GM21825 (cell line): ENCODE results near the gene PRKACG.
A peak's percentile ranks its signal among the peaks of the same experiment; 100 is the strongest.

Experiments used
- ATAC-seq: cut with Tn5 transposase; IDR thresholded peaks from one replicate; pipeline ENCODE4 v1.9.1; 2021; ENCODE audit warnings: mild to moderate bottlenecking, moderate library complexity; ENCODE audit not compliant: unreplicated experiment

The PRKACG gene

DNA sequence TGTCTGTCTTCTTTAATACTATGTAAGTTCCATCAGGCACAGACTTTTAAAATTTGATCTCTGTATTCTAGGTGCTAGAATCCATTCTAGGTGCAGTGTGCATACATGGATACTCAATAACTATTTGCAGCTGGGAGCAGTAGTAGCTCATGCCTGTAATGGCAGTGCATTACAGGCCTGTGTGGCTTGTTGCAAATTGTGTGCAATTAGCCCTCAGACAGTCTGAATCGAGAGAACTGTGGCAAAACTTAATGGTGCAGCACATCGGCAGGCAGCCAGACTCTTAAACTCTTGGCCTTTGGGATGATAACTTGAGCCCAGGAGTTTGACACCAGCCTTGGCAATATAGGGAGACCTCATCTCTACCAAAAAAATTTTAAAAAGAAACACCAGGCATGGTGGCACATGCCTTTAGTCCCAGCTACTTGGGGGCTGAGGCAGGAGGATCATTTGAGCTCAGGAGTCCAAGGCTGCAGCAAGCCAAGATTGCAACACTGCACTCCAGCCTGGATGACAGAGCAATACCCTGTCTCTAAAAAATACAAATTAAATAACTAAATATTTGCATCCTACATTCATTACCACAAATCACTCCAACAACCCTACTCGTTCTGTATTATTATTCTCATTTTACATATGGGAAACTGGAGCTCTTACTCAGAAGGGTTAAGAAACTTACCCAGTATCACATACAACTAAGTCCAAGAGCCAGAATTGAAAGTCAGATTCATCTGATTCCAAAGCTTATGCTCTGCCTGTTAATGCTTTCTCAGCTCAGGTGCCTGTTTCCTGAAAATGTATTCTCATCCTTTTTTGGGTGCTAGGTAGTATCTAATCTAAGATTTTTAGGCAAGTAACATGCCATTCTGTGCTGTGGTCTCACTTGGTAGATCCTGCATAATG, 30.1 kb downstream of the PRKACG start:
- no peak for ATAC-seq

DNA sequence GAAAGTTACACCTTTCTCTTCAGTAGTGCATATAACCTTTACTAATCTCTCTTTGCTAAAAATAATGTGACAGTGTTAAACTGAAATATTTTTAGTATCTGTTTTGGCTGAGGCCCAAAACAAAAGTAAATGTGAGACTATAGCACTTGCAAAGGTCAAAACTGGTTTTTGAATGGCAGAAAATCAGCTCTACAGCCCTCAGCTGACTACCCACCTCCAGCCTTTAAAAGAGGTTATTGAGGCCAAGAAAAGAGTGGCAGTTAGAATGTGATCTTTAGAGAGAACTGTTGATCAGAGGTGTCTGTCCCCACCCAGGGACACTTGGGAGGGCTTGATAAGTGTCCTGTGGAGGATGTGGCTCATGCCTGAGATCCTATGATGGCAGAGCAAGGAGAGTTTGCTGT, 30.9 kb downstream of the PRKACG start:
- ATAC-seq, result no peak

DNA sequence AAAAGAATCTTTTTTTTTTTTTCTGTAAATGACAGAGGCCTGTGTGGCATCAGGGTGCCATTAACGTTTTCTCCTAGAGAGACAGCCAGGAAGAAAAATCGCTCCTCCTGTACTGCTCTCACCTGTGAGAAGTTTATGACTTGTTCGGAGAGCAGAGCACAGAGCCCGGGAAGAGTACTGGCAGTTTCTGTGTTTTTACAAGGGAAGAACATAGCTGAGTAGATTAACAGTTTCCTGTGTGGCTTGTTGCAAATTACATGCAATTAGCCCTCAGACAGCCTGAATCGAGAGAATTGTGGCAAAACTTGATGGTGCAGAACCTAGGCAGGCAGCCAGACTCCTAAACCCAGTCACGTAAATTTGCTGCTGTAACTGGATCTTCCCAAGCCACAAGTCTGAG, 32.1 kb downstream of the PRKACG start:
- ATAC-seq, result peak; percentile 48

DNA sequence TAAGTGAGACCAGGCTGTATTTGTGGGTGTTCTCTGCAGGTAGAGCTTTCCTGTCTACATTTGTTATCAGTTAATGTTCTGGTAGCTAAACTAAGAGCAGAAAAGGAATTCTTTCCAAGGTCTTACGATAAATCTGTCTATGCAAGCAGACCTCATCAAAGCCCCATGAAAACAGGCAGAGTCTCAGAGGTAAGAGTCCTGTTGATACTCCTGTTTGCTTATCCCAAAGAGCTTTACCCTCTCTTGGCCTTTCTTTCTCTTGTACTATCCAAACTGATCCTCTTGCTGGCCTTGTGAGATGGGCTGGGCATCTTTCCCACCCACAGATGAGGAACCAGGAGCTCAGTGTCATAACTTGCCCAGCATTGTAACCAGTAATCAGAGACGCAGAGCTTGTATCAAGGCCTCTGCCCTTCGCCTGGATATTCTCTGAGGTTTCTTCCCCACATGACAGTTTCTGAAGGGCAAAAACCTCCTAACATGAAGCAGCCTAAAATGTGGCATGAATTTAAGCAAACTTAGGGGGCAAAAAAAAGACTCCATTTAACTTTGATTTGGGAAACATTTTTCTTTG, 33.5 kb downstream of the PRKACG start:
- no peak for ATAC-seq

DNA sequence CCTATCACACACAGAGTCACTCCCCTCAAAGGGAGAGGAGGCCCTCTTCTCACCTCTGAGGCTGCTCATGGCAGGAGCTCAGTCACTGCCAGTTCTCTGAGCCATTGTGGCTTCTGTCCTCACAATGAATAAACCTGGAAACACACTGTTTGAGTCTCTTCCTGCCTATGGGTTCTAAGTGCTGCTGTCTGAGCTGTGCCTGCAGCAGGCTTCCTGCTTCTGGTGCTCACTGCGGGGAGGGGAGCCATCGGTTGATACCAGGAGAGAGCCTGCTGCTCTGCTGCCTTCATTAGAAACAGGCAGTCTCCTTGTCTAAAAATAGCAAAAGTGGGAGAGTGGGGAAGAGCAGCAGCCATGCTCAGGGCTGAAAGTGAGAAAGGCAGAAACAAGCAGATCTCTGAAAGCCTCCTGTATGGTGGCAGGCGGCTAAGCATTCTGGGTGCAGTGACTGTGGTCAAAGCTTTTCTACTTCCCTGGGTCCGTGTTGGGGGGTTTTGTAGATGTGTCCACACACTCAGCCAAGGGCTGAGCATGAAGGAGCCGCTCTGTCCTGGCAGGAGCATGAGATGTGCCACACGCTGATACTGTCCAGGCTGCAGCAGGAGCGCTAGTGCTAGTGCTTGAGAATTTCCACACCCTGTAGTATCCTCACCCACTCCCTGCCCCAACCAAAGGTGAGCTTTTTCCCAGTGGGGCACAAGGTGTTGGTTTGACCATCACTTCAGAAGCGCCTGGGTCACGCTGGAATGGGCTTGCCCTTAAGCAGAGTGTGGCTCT, 34.2 kb downstream of the PRKACG start:
- no peak for ATAC-seq

DNA sequence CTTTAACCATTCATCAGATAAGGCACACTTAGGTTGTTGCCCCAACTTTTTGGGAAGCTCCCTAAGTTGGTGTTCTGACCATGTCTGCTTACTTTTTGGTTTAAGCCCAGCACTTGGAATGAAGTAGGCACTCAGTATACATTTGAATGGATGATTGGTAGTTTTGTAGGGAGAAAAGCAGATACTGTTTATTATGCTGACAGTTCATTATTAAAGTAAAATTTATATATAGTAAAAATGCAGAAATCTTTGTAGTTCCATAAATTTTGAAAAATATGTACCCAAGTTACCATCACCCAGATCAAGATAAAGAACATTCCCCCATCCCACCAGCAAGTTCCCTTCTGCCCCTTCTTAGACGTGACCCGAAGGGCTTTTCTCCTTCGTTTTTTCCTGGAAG, 35.4 kb downstream of the PRKACG start:
- no peak for ATAC-seq

DNA sequence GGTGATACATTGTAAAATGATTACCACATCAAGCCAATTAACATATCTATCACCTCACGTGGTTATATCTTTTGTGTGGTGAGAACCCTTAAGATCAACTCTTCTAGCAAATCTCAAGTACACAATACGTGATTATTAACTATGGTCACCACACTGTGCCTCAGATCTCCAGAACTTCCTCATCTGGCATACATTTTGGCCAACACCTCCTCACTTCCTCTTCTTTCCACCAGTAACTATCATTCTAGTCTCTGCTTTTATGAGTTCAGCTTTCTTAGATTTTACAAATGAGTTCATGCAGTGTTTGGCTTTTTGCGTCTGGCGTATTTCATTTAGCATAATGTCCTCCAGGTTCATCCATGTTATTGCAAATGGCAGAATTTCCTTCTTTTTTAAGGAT, 35.8 kb downstream of the PRKACG start:
- ATAC-seq, result no peak

DNA sequence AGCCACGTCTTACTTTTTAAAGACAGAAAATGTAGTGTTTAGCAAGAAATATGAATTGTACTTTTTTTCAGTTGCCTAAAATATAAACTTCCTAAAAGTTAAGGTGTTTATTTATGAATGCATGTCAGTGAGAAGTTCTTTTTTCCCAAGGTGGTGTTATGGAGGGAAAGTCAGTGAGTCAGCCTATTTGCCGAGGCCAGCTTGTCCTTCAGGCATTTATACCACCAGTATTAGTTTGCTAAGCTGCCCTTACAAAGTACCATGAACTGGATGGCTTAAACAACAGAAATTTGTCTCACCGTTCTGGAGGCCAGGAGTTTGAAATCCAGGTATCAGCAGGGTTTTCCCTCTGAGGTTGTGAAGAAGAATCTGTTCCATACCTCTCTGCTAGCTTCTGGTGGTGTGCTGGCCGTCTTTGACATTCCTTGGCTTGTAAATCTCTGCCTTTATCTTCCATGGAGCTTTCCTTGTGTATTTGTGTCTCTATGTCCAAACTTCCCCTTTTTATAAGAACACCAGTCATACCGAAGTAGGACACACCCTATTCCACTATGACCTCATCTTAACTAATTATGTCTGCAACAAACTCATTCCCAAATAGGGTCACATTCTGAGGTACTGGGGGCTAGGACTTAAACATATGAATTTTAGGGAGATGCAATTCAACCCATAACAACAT, 38.4 kb downstream of the PRKACG start:
- no peak for ATAC-seq

DNA sequence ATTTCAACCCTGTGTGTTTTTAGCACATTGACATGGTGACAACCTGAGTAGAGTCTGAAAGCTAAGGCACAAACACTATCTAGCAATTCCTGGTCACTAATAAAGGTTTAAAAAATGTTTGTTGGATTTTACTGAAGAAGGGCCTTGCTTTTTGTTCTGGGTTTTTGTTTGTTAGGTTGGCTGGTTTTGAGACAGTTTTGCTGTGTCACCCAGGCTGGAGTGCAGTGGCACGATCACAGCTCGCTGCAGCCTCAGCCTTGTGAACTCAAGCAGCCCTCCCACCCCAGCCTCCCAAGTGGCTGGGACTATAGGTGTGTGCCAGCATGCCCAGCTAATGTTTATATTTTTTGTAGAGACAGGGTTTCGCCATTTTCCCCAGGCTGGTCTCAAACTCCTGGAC, 39.0 kb downstream of the PRKACG start:
- ATAC-seq, result no peak

DNA sequence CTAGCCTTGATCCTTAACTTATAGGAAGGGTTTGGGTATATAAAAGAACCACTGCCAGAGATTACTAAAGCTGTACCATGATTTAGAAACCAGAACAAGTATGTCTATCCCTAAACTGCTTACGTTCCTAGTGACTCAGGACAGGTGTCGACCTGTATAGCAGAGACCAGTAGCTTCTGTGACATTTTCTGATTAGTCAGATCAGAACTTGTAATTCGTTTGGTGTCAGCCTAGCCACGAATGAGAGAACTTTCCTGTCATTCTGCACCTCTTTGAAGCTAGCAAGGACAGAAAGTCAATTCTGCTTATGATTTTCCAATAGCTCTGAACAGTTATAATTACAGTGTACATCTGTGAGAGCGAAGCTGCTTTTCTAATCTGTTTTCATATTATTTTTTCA, 39.5 kb downstream of the PRKACG start:
- ATAC-seq, result peak; percentile 90

DNA sequence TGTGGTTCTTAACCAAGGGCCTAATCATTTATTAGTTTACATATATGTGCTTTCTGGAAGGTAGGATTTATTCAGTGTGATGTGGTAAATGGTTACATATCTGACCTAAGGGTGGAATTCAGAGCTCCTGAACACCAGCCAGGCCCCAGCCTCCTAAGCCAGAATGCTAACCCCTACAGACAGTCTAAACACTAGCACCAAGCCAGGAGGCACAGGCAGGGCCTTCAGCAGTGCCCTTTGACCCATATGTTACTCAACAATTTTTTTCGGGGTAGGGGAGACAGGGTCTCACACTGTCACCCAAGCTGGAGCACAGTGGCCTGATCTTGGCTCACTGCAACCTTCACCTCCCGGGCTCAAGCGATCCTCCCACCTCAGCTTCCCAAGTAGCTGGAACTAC, 40.3 kb downstream of the PRKACG start:
- no peak for ATAC-seq

DNA sequence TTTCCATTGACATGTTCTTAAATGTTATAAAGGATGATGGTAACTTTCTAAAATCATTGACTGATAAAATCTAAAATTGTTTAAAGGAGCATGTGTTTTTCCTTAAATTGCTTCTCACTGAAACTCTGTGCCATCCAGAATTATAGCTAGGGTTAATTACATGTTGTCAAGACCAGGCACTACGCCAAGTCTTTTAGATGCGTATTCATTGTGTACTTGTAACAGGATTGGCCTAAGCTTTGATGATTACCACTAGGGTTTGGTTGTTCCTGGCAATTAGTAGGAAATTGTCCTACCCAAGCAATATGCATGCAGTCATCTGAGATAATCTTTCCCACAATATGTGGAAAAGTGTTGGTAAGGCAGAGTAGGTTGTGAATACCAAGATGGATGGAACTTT, 43.8 kb downstream of the PRKACG start:
- ATAC-seq, result no peak

DNA sequence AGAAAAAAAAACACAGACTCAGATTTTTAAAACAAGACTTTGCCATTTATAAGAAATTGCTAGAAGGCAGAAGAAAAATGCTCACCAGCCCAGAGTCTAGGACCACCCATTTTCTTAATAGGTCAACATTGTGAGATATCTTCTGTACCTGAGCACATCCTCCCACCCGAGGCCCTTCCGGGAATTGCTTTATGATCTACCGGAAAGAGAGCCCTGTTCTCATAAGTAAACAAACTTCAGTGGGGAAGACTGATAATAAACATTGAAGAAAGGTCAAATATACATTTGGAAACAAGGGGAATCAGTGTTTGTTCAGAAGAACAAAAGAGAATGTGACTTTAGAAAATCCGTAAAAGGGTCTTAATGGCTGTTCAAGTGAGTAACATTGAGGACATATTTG, 44.4 kb downstream of the PRKACG start:
- no peak for ATAC-seq

DNA sequence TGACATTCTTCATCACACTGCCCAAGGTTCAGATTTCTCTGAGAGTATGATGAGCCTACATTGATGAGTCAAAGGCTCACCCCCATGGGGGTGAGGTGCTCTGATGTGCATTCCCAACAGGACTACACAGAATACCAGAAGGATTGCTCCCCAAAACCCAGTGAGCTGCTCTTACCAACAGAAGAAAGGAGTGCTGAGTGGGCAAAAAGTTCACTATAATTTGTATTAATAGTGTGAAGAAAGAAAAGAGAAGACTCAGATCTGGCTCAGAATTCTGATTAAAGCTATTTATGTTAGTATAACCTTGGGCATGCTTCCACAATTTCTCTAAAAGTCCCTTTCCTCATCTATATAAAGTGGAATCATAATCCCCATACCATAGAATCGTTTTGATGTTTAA, 46.1 kb downstream of the PRKACG start:
- ATAC-seq, result no peak

DNA sequence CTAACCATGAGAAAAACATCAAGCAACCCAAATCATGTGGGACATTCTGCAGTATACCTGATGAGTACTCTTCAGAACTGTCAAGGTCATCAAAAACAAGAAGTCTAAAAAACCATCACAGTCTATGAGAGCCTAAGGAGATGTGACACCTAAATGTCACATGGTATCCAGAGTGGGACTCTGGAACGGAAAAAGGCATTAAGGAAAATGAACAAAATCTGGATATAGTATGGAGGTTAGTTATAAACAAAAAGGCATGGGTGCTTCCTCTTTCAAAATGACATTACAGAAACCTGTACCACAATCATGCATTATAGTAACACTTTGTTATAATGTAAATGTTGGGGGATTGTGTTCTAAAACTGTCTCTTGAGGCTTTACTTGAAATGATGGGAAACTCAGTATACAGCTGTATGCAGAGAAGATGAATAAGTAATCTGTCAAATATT, 47.4 kb downstream of the PRKACG start:
- peak; percentile 69 for ATAC-seq

DNA sequence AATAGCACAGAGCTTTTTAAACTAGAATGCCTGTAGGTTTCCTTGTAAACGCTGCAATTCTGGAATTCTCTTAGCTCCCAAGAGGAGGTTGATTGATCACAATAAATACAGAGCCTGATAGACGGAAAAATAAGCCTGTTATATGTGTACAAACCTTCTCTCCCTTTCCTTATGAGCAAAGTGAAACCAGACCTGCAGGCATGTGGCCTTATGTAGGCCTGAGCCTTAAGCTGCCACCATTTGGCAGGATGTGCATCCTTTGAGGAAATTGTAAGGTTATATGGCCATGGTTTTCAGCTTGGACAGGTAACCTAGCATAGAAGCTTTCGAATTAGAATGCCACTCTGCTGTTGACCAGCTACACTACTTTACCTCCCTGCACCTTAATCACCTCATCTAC, 49.1 kb downstream of the PRKACG start:
- ATAC-seq, result no peak

DNA sequence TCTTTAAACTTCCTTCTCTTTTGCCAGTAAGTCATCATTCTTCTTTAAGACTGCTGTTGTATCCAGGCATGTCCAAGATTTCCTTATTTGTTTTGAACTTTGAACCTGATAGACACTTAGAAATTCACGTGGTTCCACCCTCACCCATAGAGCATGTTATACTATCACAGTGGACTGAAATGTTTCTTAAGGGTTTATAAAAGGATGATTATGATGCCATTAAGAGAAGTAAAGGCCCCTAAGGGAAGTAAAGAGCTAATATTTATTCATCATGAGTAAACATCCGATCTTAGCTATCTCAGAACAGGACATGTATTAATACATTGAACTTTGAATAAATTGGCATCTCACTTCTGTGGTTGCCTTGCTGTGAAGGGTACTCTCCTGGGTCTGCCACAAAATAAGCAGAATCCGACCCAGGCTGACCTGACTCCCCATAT, 49.8 kb downstream of the PRKACG start:
- no peak for ATAC-seq

DNA sequence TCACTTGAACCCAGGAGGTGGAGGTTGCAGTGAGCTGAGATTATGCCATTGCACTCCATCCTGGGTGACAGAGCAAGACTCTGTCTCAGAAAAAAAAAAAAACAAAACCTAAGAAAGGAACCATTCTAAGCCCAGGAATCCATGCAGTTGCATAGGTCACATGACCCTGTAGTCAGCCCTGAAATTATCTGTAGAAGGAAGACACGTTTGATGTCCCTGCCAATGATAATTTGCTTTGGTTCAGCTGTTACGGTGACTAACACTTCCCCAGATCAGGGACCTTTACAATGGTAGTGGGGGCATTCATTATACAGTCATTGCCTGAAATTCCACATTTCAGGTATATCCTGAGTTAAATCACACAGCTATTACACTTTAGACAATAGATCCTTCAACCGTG, 50.5 kb downstream of the PRKACG start:
- no peak for ATAC-seq
